NCI-H146 treated with DMSO at 0.1 percent for 48 hours (cell line): ENCODE results near the gene C5AR1.
"Not testable (repeated sequence)": the region's sequence is repeated elsewhere in the genome, so short reads cannot be mapped to it uniquely, and the experiment has no call there.

Experiments
- DNase-seq: peaks from one replicate; lab custom pipeline; 2025; ENCODE audit not compliant: unreplicated experiment; lab: John Stamatoyannopoulos, UW

The C5AR1 gene

DNA sequence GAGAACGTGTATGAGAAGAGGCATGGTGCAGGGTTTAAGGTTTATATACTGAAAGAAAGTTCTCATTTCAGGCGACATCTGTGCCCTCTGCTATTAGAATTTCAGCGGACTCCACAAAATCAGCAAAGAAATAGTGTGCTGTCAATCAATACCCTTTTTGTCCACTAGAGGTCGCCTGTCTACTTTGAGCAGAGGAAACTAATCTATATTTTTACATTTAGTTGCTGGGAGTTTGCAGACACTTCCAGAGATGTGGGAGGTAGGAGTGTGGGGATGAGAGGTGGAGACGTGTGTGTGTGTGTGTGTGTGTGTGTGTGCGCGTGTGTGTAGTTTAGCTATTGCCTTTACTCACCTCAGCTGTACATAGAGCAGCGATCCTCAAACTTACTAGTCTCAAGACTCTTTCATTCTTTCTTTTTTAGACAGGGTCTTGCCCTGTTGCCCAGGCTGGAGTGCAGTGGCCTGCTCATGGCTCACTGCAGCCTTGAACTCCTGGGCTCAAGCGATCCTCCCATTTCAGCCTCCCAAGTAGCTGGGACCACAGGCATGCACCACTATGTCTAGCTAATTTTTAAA is 25.2 kb upstream of the C5AR1 start:
- DNase-seq: peak; percentile 40

DNA sequence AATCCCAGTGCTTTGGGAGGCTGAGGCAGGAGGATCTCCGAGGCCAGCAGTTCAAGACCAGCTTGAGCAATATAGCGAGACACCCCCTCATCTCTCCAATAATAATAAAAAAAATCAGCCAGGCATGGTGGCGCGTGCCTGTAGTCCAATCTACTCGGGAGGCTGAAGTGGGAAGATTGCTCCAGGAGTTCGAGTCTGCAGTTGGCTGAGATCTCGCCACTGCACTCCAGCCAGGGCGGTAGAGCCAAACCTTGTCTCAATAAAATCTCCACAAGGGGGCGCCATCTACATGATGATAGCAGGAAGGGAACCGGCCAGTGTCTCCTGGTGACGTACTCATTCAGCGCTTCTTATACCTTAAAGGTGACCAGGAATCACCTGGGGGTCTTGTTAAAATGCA is 13.6 kb upstream of the C5AR1 start:
- peak; percentile 84 for DNase-seq

DNA sequence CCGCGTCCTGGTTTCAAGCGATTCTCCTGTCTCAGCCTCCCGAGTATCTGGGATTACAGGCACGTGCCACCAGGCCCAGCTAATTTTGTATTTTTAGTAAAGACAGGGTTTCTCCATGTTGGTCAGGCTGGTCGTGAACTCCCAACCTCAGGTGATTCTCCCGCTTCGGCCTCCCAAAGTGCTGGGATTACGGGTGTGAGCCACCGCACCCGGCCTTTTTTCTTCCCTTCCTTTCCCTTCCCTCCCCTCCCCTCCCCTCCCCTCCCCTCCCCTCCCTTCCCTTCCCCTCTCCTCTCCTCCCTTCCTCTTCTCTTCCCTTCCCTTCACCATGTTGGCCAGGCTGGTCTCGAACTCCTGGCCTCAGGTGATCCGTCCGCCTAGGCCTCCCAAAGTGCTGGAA is 8.8 kb upstream of the C5AR1 start:
- not testable (repeated sequence) for DNase-seq

DNA sequence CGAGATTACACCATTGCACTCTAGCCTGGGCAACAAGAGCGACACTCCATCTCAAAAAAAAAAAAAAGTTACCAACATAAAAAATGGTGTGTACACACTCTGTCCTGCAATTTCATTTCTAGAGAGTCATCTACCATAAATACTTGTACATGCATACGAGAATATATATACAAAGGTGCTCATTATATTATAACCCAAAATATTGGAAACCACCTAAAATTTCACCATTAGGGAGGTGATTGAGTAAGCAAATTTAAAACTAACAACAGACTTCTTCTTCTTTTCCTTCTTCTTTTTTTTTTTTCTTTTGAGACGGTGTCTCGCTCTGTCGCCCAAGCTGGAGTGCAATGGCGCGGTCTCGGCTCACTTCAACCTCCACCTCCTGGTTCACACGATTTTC is 7.4 kb upstream of the C5AR1 start:
- no peak for DNase-seq

DNA sequence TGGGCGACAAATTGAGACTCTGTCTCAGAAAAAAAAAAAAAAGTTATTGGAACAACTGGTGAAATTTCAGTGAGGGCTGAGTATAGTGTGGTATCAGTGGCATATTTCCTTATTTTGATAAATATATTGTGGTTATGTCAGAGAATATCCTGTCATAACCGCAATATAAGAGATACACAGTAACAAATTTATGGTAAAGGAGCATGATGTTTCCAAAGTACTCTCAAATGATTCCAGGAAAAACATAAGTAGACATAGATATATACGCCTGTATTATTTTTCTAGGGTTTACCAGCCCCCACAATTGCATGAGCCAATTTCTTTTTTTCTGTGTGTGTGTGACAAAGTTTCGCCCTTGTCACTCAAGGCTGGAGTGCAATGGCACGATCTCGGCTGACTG is 5.7 kb upstream of the C5AR1 start:
- no peak for DNase-seq

DNA sequence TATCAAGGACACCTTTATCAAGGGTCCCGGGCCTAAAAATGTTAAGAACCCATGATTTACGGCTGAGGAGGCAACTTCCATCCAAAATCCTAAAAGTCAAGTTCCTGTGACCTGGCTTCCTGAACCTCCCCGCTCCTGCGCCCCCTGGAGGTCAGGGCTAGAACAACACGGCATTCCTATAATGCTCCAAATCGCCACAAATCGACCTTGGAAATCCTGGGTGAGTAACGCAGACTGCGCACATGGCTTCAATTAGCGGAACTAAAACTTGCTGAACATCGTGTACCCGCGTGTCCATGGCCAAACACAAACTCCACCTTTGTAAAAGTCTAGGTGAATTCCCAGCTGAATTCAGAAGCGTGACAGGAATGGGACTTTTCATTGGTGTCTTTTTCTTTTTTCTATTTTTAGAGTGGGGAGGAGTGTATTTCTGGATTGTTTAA is 4.3 kb upstream of the C5AR1 start:
- peak; percentile 40 for DNase-seq

DNA sequence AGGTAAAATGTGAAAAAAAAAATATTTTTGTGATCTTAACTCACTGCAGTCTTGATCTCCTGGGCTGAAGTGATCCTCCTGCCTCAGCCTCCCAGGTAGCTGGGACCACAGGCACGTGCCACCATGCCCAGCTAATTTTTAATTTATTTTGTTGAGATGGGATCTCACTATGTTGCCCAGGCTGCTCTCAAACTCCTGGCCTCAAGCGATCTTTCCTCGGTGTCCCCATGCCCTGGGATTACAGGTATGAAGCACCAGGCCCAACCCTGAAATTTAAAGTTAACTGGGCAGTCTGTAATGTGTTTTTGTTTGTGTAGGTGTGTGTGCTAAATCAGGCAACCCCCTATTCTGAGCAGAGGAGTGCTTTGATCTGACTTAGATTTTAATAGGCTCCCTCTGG is 3.4 kb upstream of the C5AR1 start:
- DNase-seq: no peak

DNA sequence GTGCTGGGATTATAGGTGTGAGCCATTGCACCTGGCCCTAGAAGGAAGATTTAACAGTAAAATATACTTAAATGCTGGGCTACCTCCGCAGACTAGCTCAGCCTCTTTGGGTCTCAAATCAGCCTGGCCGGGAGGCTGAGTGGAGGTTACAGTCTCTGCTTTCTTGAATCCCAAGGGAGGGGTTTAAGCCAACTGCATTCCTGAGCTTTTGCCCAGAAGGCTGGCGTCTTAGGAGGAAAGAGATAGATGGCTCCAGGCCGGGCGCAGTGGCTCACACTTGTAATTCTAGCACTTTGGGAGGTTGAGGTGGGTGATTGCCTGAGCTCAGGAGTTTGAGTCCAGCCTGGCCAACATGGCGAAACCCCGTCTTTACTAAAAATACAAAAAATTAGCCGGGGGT is 623 bp upstream of the C5AR1 start:
- DNase-seq: no peak

DNA sequence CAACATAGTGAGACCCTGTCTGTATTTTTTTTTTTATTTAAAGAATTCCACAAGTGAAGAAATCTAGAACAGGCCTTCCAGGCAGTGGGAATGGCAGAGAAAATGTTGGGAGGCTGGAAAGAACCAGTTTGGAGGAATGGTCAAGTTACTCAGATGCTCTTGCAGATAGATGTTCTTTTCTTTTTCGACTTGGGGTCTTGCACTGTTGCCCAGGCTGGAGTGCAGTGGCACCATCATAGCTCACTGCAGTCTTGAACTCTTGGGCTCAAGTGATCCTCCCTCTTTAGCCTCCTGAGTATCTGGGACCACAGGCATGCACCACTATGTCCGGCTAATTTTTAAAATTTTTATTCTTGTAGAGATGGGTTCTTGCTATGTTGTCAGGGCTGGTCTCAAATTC is 662 bp downstream of the C5AR1 start:
- no peak for DNase-seq

DNA sequence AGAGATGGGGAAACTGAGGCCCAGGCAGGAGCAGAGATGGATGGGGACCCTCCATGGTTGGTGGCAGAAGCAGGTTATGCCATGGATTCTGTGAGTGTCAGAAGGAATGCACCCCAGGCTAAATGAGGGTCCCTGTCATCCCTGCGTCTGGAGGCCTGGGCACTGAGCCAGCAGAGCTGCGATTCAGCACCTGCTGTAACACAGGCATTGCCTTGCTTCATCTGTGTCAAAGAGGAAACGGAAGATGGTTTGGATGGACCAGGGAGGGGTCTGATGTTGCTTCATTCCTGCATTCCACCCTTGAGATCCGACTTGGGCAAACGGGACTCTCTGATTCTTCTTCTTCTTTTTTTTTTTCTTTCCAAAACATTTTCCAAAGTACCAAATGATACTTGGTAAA is 1.2 kb downstream of the C5AR1 start:
- DNase-seq: peak; percentile 20

DNA sequence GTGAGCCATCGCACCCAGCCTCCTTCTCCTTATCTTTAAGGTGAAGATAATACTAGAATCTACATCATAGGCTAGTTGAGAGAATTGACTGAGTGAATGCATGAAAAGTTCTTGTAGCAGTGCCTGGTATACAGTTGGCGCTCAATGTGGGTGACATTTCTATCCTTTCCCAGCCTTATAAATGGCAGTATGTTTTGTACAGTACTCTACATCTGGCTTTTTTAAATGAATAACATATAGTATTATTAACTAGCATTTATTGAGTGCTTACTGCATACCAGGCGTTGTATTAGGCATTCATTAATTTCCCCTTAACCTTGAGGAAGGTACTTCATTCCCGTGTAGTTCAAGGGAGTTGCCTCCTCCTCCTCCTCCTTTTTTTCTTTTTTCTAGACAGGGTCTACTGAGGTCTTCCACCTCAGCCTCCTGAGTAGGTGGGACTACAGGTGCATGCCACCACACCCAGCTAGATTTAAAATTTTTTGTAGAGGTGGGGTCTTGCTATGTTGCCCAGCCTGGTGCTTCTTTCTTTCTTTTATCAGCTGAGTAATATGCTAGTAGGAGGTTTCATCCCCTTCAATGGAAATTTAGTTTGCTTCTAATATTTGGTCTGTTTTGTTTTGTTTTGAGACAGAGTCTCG is 2.8 kb downstream of the C5AR1 start:
- DNase-seq: no peak

DNA sequence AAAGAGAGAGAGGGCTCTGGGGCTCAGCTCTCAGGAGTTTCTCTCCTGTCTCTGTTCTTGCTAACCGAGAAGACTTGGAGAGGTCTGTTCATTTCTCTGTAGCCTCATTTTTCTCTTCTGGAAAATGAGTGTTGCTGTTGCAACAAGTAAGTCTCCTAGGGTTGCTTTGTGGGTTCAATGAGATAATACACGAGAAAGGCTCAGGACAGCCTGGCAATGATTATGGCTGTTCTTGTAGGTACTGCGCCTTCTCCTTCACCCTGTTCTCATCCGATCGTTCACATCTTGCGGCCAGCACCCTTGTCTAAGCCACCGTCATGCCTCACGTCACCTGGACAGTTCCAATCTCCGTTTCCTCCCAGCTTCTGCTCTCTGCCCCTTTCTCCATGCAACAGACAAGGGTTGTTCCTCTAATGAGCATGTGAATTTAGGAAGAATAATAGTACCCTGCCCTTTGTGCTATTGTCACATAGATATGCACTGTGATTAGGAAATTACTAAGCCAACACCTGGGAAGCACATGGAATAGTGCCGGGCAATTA is 4.2 kb downstream of the C5AR1 start:
- no peak for DNase-seq

DNA sequence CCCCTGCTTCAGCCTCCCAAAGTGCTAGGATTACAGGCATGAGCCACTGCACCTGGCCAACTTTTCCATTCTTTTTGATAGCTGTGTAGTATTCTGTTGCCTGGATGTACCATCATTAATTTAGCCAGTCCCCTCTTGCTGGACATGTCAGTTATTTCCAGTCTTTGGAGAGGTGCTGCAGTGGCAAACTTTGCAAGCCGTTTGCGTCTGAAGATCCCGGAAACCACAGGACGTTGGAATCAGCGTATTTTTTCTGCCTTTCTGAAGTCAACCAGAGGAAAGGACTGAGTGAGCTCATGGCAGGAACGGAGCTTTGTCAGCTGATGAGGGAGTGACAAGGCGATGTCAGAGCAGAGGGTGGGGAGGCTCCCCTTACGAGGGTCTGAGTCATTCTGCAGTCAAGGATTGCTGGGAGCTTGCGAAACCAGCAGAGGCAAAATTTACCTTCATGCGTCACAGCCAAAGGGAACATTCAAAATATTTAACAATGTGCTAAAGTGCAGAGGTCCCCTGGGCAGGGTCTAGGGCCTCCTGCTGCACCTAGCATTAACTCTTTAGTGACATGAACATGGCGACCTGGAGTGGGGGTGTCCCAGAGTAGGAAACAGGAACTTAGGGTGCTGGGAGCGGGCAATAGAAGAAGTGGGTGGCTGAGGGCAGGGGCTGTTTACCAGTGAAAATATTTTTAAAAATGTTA is 5.6 kb downstream of the C5AR1 start:
- no peak for DNase-seq

DNA sequence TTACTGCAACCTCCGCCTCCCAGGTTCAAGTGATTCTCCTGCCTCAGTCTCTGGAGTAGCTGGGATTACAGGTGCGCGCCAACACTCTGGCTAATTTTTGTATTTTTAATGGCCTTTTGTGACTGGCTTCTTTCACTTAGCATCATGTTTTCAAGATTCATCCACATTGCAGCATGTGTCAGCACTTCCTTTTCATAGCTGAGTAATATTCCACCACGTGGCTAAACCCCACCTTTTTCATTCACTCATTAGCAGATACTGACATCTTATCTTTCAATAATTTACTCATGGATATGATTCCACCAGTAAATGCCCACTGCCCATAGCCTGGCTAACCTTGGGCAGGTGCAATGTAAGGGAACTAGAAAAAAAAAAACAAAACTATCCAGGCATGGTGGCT is 6.9 kb downstream of the C5AR1 start:
- no peak for DNase-seq

DNA sequence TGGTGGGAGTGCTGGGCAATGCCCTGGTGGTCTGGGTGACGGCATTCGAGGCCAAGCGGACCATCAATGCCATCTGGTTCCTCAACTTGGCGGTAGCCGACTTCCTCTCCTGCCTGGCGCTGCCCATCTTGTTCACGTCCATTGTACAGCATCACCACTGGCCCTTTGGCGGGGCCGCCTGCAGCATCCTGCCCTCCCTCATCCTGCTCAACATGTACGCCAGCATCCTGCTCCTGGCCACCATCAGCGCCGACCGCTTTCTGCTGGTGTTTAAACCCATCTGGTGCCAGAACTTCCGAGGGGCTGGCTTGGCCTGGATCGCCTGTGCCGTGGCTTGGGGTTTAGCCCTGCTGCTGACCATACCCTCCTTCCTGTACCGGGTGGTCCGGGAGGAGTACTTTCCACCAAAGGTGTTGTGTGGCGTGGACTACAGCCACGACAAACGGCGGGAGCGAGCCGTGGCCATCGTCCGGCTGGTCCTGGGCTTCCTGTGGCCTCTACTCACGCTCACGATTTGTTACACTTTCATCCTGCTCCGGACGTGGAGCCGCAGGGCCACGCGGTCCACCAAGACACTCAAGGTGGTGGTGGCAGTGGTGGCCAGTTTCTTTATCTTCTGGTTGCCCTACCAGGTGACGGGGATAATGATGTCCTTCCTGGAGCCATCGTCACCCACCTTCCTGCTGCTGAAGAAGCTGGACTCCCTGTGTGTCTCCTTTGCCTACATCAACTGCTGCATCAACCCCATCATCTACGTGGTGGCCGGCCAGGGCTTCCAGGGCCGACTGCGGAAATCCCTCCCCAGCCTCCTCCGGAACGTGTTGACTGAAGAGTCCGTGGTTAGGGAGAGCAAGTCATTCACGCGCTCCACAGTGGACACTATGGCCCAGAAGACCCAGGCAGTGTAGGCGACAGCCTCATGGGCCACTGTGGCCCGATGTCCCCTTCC is 10.5 kb downstream of the C5AR1 start:
- no peak for DNase-seq

DNA sequence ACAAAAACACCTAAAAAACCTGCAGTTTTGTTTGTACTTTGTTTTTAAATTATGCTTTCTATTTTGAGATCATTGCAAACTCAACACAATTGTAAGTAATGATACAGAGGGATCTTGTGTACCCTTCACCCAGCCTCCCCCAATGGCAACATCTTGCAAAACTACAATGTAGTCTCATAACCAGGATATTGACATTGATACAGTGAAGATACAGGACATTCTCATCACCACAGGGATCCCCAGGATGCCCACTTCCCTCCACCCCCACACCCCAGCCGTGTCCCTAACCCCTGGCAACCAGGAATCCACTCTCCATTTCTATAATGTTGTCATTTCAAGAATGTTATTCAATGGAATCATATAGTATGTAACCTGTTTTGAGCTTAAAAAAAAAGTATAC is 12.0 kb downstream of the C5AR1 start:
- no peak for DNase-seq

DNA sequence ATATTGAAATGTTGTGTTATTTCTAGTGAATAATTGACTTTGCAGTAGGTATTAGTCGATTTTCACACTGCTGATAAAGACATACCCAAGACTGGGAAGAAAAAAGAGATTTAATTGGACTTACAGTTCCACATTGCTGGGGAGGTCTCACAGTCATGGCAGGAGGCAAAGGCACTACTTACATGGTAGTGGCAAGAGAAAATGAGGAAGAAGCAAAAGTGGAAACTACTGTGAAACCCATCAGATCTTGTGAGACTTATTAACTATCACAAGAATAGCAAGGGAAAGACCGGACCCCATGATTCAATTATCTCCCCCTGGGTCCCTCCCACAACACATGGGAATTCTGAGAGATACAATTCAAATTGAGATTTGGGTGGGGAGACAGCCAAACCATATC is 12.4 kb downstream of the C5AR1 start:
- DNase-seq: no peak

DNA sequence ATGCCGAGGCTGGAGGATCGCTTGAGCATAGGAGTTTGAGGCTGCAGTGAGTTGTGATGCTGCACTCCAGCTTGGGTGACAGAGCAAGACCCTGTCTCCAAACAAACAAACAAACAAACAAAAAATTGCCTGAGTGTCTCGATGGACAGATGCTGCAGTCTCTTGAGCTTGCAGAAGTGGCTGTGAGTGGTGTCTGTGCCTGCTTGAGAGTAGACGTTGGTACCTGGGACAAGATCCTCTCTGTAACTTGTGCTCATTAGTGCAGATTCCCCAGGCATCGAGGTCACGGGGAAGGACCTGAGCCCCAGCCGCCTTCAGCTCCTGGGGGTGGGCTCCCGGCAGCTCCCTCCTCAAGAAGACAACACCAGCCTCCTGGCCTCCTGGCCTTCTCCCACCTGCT is 13.7 kb downstream of the C5AR1 start:
- DNase-seq: no peak

DNA sequence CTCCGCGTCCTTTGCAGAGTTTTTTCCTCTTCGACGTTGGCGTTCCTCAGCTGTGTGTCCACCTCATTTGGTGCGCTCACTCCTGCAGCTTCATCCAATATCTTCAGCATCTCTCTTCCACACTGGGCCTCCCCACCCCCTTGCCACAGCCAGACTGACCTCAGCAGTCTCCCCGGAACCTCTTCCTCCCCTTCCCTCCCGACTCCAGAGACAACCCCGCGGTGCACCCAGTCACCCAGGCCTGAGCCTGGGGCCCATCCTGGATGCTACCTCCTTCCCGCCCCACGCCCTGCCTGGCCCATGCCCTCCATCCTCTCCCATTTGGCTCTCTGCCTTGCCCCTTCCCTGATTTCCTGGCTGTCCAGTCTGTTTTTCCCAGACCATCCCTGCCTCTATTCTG is 14.2 kb downstream of the C5AR1 start:
- no peak for DNase-seq

DNA sequence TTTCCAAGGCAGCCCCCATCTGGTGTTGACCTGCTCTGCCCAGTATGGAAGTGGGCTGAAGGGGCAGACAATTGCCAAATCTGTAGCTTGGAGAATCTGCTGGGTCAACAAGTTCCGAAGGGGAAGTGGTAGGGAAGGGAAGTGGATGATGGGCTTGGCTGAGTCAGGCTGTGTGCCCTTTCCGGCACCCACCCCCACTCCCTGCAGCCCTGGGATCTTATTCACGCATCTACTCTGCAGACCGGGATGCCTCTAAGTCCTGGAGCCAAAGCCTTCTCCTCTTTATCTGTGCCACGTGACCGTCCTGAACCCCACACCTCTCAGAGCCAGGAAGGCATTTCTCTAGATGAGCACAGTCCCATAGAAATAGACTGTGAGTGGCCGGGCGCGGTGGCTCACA is 14.8 kb downstream of the C5AR1 start:
- DNase-seq: no peak

DNA sequence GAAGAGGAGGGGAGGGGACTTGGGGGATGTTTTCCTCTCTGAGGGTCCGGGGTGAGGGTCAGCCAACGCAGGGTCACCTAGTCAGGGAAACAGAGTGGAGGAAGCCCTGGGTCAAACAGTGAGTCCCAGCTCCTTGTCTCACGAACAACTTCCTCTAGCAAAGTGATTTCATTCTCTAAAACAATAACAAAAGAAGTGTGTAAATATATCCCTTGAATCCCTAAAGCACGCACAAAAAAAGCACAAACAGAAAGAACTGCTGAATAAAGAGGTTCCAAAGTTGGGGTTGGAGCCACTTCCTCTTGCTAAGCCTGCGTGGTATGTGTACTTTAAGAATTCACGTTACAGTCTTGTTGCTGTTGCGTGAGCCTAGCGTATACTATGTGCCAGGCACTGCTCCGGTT is 20.8 kb downstream of the C5AR1 start:
- DNase-seq: no peak
